Chondrocyte (in vitro differentiated cells): Measurements from ENCODE around the gene PHACTR1. TPM values are rescaled to one million over a fixed set of nuclear protein-coding genes. Genes with fewer than 3 reads are reported as not detected.

ENCODE experiments used
- DNase-seq: peaks from one replicate; pipeline ENCODE4 v3.0.0; 2021; ENCODE audit warnings: mixed read lengths, low spot score
- H3K27ac Mint-ChIP-seq: one replicate; pipeline ENCODE4 v1.8.0; 2021; ENCODE audit warnings: mild to moderate bottlenecking, moderate library complexity, mixed read lengths; ENCODE audit not compliant: unreplicated experiment
- H3K27me3 Mint-ChIP-seq: 2 replicates; pipeline ENCODE4 v1.8.0; 2021; ENCODE audit warnings: low read depth, mixed read lengths
- H3K36me3 Mint-ChIP-seq: 2 replicates; pipeline ENCODE4 v1.8.0; 2021; ENCODE audit warnings: low read depth, mixed read lengths
- H3K4me1 Mint-ChIP-seq: 2 replicates; pipeline ENCODE4 v1.8.0; 2021; ENCODE audit warnings: low read depth, mild to moderate bottlenecking, mixed read lengths
- H3K4me3 Mint-ChIP-seq: one replicate; pipeline ENCODE4 v1.8.0; 2021; ENCODE audit warnings: mild to moderate bottlenecking, moderate library complexity, mixed read lengths; ENCODE audit not compliant: unreplicated experiment
- H3K9me3 Mint-ChIP-seq: 2 replicates; pipeline ENCODE4 v1.8.0; 2021; ENCODE audit warnings: low read depth, mixed read lengths
- total RNA-seq: library from RNA; stranded (reverse); gene quantifications from 3 replicates; pipeline ENCODE4 v1.2.1, GENCODE V29; 2021
- TF ChIP-seq, protein P1 (sequence below): fragments of 200-600 bp; sonication (generic); IDR thresholded peaks from 2 replicates; pipeline ENCODE4 v1.5.0; 2021; ENCODE audit warnings: antibody characterized with exemption, mild to moderate bottlenecking, moderate library complexity

PHACTR1 gene
- total RNA-seq, 1 donor from 2014 or later, result 2.1 TPM

DNA sequence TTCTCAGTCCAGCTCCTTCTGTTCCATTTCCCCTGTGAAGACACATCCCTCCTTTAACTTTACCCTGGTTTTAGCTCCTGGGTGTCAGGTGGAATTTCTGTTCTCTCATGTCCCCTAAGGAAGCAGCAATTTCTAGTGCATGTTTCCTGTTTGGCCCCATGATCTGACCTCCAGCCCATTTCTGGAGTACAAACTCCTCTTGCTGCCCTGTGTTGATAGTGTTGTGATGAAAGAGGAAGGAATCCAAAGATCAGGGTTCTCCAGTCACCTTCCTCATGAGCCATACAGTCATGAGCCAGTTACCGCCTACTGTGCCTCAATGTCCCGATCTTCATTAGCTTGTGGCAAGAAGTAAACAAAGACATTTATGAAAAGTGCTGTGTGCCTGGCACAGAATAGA is 97.4 kb downstream of the PHACTR1 start:
- Mint-ChIP-seq H3K27ac (no peak overlapping the region), H3K4me3 (no peak overlapping the region), H3K4me1 (peaks cover 3% of the 10 kb centered on the region), H3K9me3 (peaks cover 3% of the 10 kb centered on the region), H3K27me3 (peaks cover 13% of the 10 kb centered on the region), H3K36me3 (no peaks in the 10 kb centered on the region)
- TF ChIP-seq, protein P1, sequence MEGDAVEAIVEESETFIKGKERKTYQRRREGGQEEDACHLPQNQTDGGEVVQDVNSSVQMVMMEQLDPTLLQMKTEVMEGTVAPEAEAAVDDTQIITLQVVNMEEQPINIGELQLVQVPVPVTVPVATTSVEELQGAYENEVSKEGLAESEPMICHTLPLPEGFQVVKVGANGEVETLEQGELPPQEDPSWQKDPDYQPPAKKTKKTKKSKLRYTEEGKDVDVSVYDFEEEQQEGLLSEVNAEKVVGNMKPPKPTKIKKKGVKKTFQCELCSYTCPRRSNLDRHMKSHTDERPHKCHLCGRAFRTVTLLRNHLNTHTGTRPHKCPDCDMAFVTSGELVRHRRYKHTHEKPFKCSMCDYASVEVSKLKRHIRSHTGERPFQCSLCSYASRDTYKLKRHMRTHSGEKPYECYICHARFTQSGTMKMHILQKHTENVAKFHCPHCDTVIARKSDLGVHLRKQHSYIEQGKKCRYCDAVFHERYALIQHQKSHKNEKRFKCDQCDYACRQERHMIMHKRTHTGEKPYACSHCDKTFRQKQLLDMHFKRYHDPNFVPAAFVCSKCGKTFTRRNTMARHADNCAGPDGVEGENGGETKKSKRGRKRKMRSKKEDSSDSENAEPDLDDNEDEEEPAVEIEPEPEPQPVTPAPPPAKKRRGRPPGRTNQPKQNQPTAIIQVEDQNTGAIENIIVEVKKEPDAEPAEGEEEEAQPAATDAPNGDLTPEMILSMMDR, result no peak
- no peak for DNase-seq

DNA sequence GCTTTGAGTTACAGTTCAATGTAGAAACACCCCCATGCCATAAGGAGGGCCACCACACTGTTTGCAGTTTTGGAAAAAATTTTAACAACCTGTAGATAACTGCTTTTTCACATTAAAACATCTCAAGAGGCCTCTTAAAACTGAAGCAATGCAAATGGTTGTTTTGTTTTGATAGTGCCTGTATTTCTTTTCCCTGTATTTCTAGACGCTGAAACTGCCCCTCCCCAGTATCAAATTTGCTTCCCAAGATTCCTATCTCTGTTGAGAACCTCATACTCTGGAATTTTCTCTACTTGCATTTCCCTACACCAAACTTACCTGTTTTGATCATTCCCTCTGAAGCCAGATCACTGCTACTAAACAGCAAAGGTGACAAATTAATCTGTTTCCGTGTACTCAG is 98.5 kb downstream of the PHACTR1 start:
- Mint-ChIP-seq H3K9me3 (peaks cover 3% of the 10 kb centered on the region), H3K36me3 (no peaks in the 10 kb centered on the region), H3K4me3 (no peak overlapping the region), H3K27ac (no peak overlapping the region), H3K4me1 (peaks cover 3% of the 10 kb centered on the region), H3K27me3 (peaks cover 10% of the 10 kb centered on the region)
- TF ChIP-seq, protein P1, result no peak
- DNase-seq, result no peak

DNA sequence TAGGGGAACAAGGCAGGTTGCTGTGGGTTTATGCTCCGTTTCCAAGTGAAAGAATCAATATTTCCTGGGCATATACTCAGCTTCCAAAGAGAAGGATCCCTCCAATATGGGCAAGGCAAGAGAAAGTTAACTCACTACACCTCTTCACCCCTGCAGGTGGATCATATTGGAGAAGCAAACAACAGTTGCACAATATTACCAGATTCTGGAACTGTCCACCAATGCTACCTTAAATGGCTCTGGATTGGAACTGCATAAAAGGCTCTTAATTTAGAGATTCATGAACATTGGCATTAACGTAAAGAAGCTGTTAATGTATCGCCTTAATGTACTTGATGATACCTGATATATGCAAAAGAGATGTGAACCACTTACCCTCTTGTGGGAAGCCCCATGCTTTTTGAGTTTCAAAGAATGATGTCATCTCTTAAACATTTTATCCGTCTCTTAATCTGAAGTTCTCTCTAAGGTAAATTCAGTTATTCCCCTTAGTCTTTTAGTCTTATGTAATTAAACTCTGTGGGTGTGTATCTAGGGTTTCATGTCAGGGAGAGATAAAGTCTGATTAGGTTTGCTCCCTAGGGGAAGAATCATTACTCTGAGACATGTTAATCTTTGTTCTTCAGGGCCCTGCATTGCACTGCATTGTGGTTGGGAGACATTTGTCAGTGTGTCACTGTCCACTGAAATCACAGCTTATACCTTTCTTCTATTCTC is 99.5 kb downstream of the PHACTR1 start:
- Mint-ChIP-seq H3K36me3 (no peaks in the 10 kb centered on the region), H3K4me3 (no peak overlapping the region), H3K27me3 (peaks cover 15% of the 10 kb centered on the region), H3K27ac (no peak overlapping the region), H3K4me1 (peaks cover 3% of the 10 kb centered on the region), H3K9me3 (peaks cover 3% of the 10 kb centered on the region)
- no peak for DNase-seq
- TF ChIP-seq, protein P1, result no peak

DNA sequence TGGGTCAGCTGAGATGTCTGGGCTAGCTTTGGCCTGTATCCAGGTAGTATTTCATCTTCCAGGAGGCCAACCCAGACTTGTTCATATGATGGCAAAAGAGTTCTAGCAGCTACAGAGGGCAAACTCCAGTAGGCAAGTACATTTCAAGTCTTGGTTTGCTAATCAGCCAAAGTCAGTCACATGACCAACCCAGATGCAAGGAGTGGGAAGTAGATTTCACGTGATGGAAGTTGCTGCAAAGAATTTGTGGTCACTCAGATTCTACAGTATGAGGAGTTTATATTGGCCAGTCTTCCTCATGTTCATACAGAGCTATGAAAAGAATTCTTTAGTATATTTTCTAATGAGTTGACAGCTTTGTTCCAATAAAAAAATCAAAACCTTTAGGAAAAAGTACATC is 101.8 kb downstream of the PHACTR1 start:
- Mint-ChIP-seq H3K27me3 (peaks cover 15% of the 10 kb centered on the region), H3K36me3 (no peaks in the 10 kb centered on the region), H3K9me3 (no peaks in the 10 kb centered on the region), H3K4me3 (no peak overlapping the region), H3K27ac (no peak overlapping the region), H3K4me1 (peaks cover 3% of the 10 kb centered on the region)
- TF ChIP-seq, protein P1, result no peak
- no peak for DNase-seq

DNA sequence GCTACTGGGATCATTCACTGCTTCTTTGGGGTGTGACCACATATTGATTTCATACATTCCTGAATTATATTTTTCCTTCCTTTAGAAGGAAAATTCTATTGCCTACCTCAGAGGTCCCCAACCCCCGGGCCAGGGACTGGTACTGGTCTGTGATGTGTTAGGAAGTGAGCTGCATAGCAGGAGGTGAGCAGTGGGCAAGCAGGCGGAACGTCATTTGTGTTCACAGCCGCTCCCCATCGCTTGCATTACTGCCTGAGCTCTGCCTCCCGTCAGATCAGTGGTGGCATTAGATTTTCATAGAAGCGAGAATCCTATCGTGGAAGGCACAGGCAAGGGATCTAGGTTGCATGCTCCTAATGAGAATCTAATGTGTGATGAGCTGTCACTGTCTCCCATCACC is 107.3 kb downstream of the PHACTR1 start:
- H3K9me3 Mint-ChIP-seq, result no peaks in the 10 kb centered on the region
- no peaks in the 10 kb centered on the region for H3K36me3 Mint-ChIP-seq
- peaks cover 18% of the 10 kb centered on the region for H3K27me3 Mint-ChIP-seq
- no peak overlapping the region for H3K27ac Mint-ChIP-seq
- DNase-seq, result no peak
- no peaks in the 10 kb centered on the region for H3K4me1 Mint-ChIP-seq
- TF ChIP-seq, protein P1, result no peak
- no peak overlapping the region for H3K4me3 Mint-ChIP-seq
